Measurements from ENCODE around the gene ABCA2.

- TF ChIP-seq CTCF (IDR thresholded peaks at IDR 0.05) (no peak), EP300 (IDR thresholded peaks at IDR 0.05) (no peak)
Observed at GRCh38 chr9:136983656-136984314, 44.3 kb downstream of the ABCA2 start.
